Body of pancreas (tissue), 4 donors: Measurements from ENCODE around the gene SLAMF7.

Experiments used
- CTCF ChIP-seq, 7 experiments: fragments of 450-650 bp in 4 of 7; fragments of 200-600 bp in 3 of 7; sonication (generic) in 3 of 7; IDR thresholded peaks; one replicate each; pipeline ENCODE4 v1.5.1; 2016 to 2019; ENCODE audit warnings: antibody characterized with exemption in 7 of 7
- POLR2A ChIP-seq, 3 donors: fragments of 450-650 bp; IDR thresholded peaks; one replicate each; pipeline ENCODE4 v1.6.1; 2016; ENCODE audit warnings: antibody characterized with exemption in 3 of 3, mild to moderate bottlenecking in 2 of 3

- TF ChIP-seq POLR2A (IDR thresholded peaks at IDR 0.05) (no peak), CTCF (IDR thresholded peaks at IDR 0.05) (no peak)
Measured at GRCh38 chr1:160797861-160798273, 58.8 kb downstream of the SLAMF7 start.
